RPMI7951 (cell line): ENCODE results near the gene USP51. TPM values are rescaled to one million over a fixed set of nuclear protein-coding genes. Genes with fewer than 3 reads are reported as not detected.
"Not testable (repeated sequence)": the region's sequence is repeated elsewhere in the genome, so short reads cannot be mapped to it uniquely, and the experiment has no call there.

Experiments used
- DNase-seq: peaks from one replicate; pipeline ENCODE4 v3.0.0-alpha.2; 2012; ENCODE audit warnings: low read depth
- total RNA-seq: library from RNA; depleted of rRNA; stranded (reverse); fragments of >200 nt; shearing (Covaris generic); gene quantifications from 2 replicates; pipeline ENCODE4 v1.2.3, GENCODE V29; 2014; rRNA removed

The USP51 gene
- total RNA-seq, 1 experiment from 2014 or later: 1.1 TPM

- not testable (repeated sequence) for DNase-seq
Measured at GRCh38 chrX:55465108-55465507, 24.5 kb downstream of the USP51 start.

GRCh38 chrX:55464050-55464449 lies 25.6 kb downstream of the USP51 start:
- not testable (repeated sequence) for DNase-seq

GRCh38 chrX:55459926-55460325 lies 29.7 kb downstream of the USP51 start:
- not testable (repeated sequence) for DNase-seq

GRCh38 chrX:55459426-55459825 lies 30.2 kb downstream of the USP51 start:
- not testable (repeated sequence) for DNase-seq

- DNase-seq: not testable (repeated sequence)
Measured at GRCh38 chrX:55455708-55456107, 33.9 kb downstream of the USP51 start.

GRCh38 chrX:55452833-55453124 lies 36.9 kb downstream of the USP51 start:
- DNase-seq: no peak

- peak; percentile 85 for DNase-seq
Measured at GRCh38 chrX:55451990-55452832, 37.4 kb downstream of the USP51 start, which contains the start of gene MAGEH1. TSS of gene MAGEH1 (plus strand) at chrX:55452127. CDS start at chrX:55452375, 248 bp downstream.

GRCh38 chrX:55451626-55451989 lies 38.0 kb downstream of the USP51 start:
- DNase-seq: no peak

GRCh38 chrX:55451141-55451540 lies 38.5 kb downstream of the USP51 start:
- DNase-seq: no peak

- DNase-seq: peak; percentile 16
Measured at GRCh38 chrX:55450259-55450658, 39.4 kb downstream of the USP51 start.

- not testable (repeated sequence) for DNase-seq
Measured at GRCh38 chrX:55443468-55443867, 46.2 kb downstream of the USP51 start.

Other genes with a start within 250 kb of the USP51 start
- not detected in 2 replicates for gene PAGE3, start 224.9 kb downstream of the USP51 start, total RNA-seq
- gene MAGEH1, start 37.7 kb downstream of the USP51 start, total RNA-seq: 39.5 and 39.7 TPM in 2 replicates
- gene FOXR2, start 133.6 kb upstream of the USP51 start, total RNA-seq: 1.2 and 2.0 TPM in 2 replicates
- gene RRAGB, start 227.9 kb upstream of the USP51 start, total RNA-seq: 16.7 and 17.1 TPM in 2 replicates